Measurements from ENCODE around the gene BPI.

DNA sequence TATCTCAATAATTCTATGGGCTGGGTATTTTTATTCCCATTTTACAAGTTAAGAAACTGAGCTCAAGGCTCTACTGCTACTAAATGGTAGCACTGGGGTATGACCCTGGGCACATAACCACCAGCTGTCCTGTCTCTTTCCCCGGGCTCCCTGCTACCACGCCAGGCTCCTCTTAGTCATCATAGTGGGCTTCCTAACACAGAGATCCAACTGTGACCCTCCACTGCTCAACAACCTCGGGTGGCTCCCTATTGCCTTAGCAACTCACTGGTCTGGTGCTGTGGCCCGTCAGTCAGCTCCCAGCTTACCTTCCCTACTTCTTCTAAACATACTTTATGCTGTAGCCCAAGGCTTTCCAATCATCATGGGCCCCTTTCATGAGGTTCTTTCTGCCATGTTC lies 47.9 kb upstream of the BPI start:
- TF ChIP-seq EZH2 (IDR thresholded peaks at IDR 0.05): no peak
- TF ChIP-seq, protein P1, sequence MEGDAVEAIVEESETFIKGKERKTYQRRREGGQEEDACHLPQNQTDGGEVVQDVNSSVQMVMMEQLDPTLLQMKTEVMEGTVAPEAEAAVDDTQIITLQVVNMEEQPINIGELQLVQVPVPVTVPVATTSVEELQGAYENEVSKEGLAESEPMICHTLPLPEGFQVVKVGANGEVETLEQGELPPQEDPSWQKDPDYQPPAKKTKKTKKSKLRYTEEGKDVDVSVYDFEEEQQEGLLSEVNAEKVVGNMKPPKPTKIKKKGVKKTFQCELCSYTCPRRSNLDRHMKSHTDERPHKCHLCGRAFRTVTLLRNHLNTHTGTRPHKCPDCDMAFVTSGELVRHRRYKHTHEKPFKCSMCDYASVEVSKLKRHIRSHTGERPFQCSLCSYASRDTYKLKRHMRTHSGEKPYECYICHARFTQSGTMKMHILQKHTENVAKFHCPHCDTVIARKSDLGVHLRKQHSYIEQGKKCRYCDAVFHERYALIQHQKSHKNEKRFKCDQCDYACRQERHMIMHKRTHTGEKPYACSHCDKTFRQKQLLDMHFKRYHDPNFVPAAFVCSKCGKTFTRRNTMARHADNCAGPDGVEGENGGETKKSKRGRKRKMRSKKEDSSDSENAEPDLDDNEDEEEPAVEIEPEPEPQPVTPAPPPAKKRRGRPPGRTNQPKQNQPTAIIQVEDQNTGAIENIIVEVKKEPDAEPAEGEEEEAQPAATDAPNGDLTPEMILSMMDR (IDR thresholded peaks at IDR 0.05): no peak
